GM19023 (cell line): ENCODE results near the gene FOXP4.

ENCODE experiments used
- ATAC-seq: cut with Tn5 transposase; IDR thresholded peaks from one replicate; pipeline ENCODE4 v1.9.1; 2021; ENCODE audit warnings: mild to moderate bottlenecking, moderate library complexity; ENCODE audit not compliant: unreplicated experiment

FOXP4 gene

GRCh38 chr6:41546475-41546865 lies 289 bp downstream of the FOXP4 start:
- ATAC-seq: peak; percentile 42

- peak; percentile 15 for ATAC-seq
These were observed 951 bp downstream of the FOXP4 start for GRCh38 chr6:41546866-41547798.

GRCh38 chr6:41547799-41548097 lies 1.6 kb downstream of the FOXP4 start:
- no peak for ATAC-seq

GRCh38 chr6:41548098-41548840 lies 2.1 kb downstream of the FOXP4 start:
- no peak for ATAC-seq

GRCh38 chr6:41548841-41549642 lies 2.9 kb downstream of the FOXP4 start:
- ATAC-seq: no peak

- ATAC-seq: no peak
These were observed 3.5 kb downstream of the FOXP4 start for GRCh38 chr6:41549673-41550072.

GRCh38 chr6:41551086-41551700 lies 5.0 kb downstream of the FOXP4 start:
- ATAC-seq: no peak

- ATAC-seq: no peak
These were observed 5.7 kb downstream of the FOXP4 start for GRCh38 chr6:41551857-41552256.

GRCh38 chr6:41552723-41553122 lies 6.5 kb downstream of the FOXP4 start:
- no peak for ATAC-seq

- no peak for ATAC-seq
These were observed 7.3 kb downstream of the FOXP4 start for GRCh38 chr6:41553405-41553999.

- no peak for ATAC-seq
These were observed 9.4 kb downstream of the FOXP4 start for GRCh38 chr6:41555326-41556300.

GRCh38 chr6:41557335-41557734 lies 11.2 kb downstream of the FOXP4 start:
- ATAC-seq: no peak

GRCh38 chr6:41558033-41558807 lies 12.0 kb downstream of the FOXP4 start:
- ATAC-seq: no peak

GRCh38 chr6:41559655-41560427 lies 13.7 kb downstream of the FOXP4 start:
- no peak for ATAC-seq

- ATAC-seq: peak; percentile 66
These were observed 14.4 kb downstream of the FOXP4 start for GRCh38 chr6:41560431-41561192.

GRCh38 chr6:41561416-41561815 lies 15.2 kb downstream of the FOXP4 start:
- no peak for ATAC-seq
